ENCODE results near the gene ZNF354C.
"Not testable (repeated sequence)": the region's sequence is repeated elsewhere in the genome, so short reads cannot be mapped to it uniquely, and the experiment has no call there.

The ZNF354C gene

GRCh38 chr5:179060116-179061008 lies at the start of gene ZNF354C:
Gene ZNF354C (plus strand): TSS chr5:179060373. CDS start chr5:179062069, 1,696 bp downstream.
- peak; percentile 36 to 79 (median 65) for DNase-seq

GRCh38 chr5:179023528-179024189 lies 36.5 kb upstream of the ZNF354C start, which contains the start of gene ZNF879:
Gene ZNF879 (plus strand): TSS chr5:179023804. CDS start chr5:179025005, 1,201 bp downstream.
- peak; percentile 37 to 93 (median 70) for DNase-seq

- DNase-seq: no peak
Observed at GRCh38 chr5:179033004-179033580, 27.1 kb upstream of the ZNF354C start.

DNA sequence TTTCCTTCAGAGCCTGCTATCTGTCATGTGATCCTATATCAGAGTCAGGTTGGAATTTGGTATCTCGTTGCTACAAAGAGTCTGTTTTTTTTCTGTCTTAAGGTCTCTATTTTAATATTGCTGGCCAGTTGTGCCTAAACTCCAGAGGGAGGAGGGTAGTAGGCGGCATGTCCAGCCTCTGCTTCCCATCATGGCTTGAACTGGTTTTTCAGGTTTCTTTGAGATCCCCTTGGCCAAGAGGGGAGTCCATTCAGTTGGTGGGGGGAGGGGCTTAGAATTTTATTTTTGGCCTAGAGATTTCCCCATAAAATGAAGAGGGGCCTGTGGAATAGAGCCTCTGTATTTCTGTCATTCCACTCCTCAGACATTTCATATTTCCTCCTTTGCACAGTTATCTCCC lies 15.4 kb upstream of the ZNF354C start:
- no peak for DNase-seq

GRCh38 chr5:179051784-179052183 lies 8.4 kb upstream of the ZNF354C start:
- peak in 1 of 3 experiments; percentile 34 for DNase-seq

- no peak for DNase-seq
Observed at GRCh38 chr5:179054036-179054785, 6.0 kb upstream of the ZNF354C start.

DNA sequence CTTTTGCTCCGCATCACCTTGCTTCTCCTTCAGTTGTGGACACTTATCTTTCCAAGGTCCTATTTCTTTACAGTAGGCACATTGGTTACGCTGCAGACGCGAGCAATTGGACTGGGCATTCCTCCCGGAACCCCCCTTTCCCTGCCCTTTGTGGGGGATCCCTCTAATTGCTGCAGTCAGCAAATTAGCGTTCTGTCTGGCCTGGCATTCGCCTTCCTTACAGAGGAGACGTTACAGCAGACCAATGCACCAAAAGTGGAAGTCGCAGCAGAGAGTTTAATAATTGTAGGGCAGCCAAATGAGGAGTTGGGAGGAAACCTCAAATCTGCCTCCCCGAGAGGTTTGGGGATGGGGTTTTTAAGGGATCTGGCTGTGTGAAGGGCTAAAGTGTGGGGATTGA lies 5.3 kb upstream of the ZNF354C start:
- no peak for DNase-seq

GRCh38 chr5:179055436-179055835 lies 4.7 kb upstream of the ZNF354C start:
- no peak for DNase-seq

DNA sequence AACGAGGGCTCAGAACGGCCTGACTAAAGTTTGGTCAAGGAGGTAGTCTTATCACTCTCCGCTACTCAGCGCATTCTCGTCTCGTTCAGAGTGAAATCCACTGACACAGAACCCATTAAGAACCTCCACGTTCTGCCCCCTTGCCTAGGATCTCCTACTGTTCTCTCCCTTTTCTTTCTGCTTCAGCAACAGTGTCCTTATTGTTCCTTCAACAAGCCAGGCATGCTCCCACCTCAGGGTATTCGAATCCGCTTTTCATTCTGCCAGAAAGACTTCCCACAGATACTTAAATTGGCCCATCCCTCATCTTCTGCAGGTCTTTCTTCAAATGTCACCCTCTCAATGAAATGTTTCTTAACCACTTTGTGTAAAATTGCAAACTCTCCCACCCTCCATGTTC lies 4.3 kb upstream of the ZNF354C start:
- DNase-seq: no peak

GRCh38 chr5:179061025-179061424 lies 852 bp downstream of the ZNF354C start:
- no peak for DNase-seq

DNA sequence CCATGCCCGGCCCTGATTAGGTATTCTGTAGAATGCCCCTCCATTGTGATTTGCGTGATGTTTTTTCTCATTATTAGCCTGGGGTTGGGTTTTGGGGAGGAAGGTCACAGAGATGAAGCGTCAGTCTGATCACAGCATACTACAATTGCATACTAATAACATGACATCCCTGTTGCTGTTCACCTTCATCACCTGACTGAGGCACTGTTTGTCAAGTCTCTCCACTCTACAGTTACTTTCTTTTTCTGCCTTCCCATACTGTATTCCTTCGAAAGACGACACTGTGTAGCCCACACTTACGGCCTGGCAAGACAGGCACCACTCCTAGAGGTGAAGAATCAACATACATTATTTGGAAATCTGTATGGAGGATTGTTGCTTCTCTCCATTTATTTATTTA lies 5.5 kb downstream of the ZNF354C start:
- no peak for DNase-seq

DNA sequence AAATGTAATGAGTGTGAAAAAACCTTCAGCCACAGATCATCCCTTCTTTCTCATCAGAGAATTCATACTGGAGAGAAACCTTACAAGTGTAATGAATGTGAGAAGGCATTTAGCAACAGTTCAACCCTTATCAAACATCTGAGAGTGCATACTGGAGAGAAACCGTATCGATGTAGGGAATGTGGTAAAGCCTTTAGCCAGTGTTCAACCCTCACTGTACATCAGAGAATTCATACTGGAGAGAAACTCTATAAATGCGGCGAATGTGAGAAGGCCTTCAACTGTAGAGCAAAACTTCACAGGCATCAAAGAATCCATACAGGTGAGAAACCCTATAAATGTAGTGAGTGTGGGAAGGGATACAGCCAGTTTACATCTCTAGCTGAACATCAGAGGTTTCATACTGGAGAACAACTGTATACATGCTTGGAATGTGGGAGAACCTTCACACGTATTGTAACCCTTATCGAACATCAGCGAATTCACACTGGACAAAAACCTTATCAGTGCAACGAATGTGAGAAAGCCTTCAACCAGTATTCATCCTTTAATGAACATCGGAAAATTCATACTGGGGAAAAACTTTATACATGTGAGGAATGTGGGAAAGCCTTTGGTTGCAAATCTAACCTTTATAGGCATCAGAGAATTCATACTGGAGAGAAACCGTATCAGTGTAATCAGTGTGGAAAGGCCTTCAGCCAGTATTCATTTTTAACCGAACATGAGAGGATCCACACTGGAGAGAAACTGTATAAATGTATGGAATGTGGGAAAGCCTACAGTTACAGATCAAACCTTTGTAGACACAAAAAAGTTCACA lies 19.2 kb downstream of the ZNF354C start:
- DNase-seq: no peak

GRCh38 chr5:179080724-179081123 lies 20.6 kb downstream of the ZNF354C start:
- no peak for DNase-seq

DNA sequence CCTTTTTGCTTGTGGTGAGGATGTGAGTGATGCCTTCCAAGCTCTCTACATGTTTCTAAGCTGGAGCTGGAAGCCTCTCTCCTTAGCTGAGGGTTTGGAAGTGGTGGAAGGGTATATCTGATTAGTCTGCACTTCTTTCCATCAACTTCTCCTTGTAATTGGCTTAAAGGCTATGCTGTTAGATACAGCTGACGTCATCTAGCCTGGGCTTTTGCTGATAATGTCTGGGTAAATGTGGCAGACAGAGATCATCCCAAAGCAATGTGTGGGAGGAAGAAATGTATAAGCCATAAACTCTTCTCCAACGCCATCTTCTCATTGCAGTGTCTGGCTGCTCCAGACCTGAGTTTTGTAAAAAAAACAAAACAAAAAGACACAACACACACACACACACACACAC lies 29.3 kb downstream of the ZNF354C start:
- DNase-seq: no peak

GRCh38 chr5:179101282-179101681 lies 41.1 kb downstream of the ZNF354C start:
- DNase-seq: not testable (repeated sequence)

GRCh38 chr5:179110528-179110927 lies 50.4 kb downstream of the ZNF354C start:
- no peak for DNase-seq

- DNase-seq: no peak
Observed at GRCh38 chr5:179111267-179112207, 51.4 kb downstream of the ZNF354C start.

GRCh38 chr5:179112469-179113142 lies 52.4 kb downstream of the ZNF354C start:
- DNase-seq: no peak

GRCh38 chr5:179113143-179113530 lies 53.0 kb downstream of the ZNF354C start:
- no peak for DNase-seq

- DNase-seq: no peak
Observed at GRCh38 chr5:179113945-179114641, 53.9 kb downstream of the ZNF354C start.
